Measurements from ENCODE around the gene CDC5L. TPM values are rescaled to one million over a fixed set of nuclear protein-coding genes. Genes with fewer than 3 reads are reported as not detected.

Gene CDC5L
- total RNA-seq, 1 donor from 2014 or later, result 18.2 TPM

- H2AFZ ChIP-seq (ENCODE audit: low read depth, low read length), result no peak overlapping the region
- no peak for FAIRE-seq
- H3K4me3 ChIP-seq (ENCODE audit: insufficient read depth, low read depth, low read length), result no peak overlapping the region
- Mint-ChIP-seq H3K4me3 (ENCODE audit: unreplicated experiment) (no peak overlapping the region), H3K4me1 (ENCODE audit: low read depth, unreplicated experiment) (peaks cover 20% of the 10 kb centered on the region), H3K9me3 (ENCODE audit: unreplicated experiment) (peaks cover 5% of the 10 kb centered on the region), H3K27ac (ENCODE audit: unreplicated experiment) (peak overlapping the region; percentile 34), H3K36me3 (ENCODE audit: low read depth, unreplicated experiment) (peaks cover 4% of the 10 kb centered on the region), H3K27me3 (ENCODE audit: low read depth, unreplicated experiment) (peaks cover 2% of the 10 kb centered on the region)
- H3K4me2 ChIP-seq (ENCODE audit: low read length), result no peak overlapping the region
- no peak for TF ChIP-seq EZH2 (IDR thresholded peaks at IDR 0.05; ENCODE audit: insufficient read depth, low read length)
- no peak for TF ChIP-seq CTCF (IDR thresholded peaks at IDR 0.05; ENCODE audit: insufficient read depth, low read depth, low read length)
- no peaks in the 10 kb centered on the region for H3K79me2 ChIP-seq (ENCODE audit: insufficient read depth, low read length)
- no peaks in the 10 kb centered on the region for H3K9me3 ChIP-seq (ENCODE audit: insufficient read depth, low read depth, low read length)
- H3K27me3 ChIP-seq (ENCODE audit: insufficient read depth, low read length), result no peaks in the 10 kb centered on the region
- DNase-seq (ENCODE audit: low read depth), result no peak
- peak overlapping the region; percentile 88 for H3K27ac ChIP-seq (ENCODE audit: low read depth, low read length)
- H3K9ac ChIP-seq (ENCODE audit: low read length), result peak overlapping the region; percentile 70
- H4K20me1 ChIP-seq (ENCODE audit: insufficient read depth, low read length), result no peaks in the 10 kb centered on the region
- peaks cover 39% of the 10 kb centered on the region for H3K4me1 ChIP-seq (ENCODE audit: insufficient read depth, low read length)
- no peaks in the 10 kb centered on the region for H3K36me3 ChIP-seq (ENCODE audit: insufficient read depth, low read length)
Measured at GRCh38 chr6:44493132-44493531, 105.6 kb downstream of the CDC5L start.

GRCh38 chr6:44493593-44493992, 106.1 kb downstream of the CDC5L start:
- Mint-ChIP-seq H3K27me3 (ENCODE audit: low read depth, unreplicated experiment) (peaks cover 6% of the 10 kb centered on the region), H3K4me1 (ENCODE audit: low read depth, unreplicated experiment) (peaks cover 20% of the 10 kb centered on the region), H3K9me3 (ENCODE audit: unreplicated experiment) (peaks cover 5% of the 10 kb centered on the region), H3K27ac (ENCODE audit: unreplicated experiment) (peak overlapping the region; percentile 34), H3K36me3 (ENCODE audit: low read depth, unreplicated experiment) (peaks cover 4% of the 10 kb centered on the region), H3K4me3 (ENCODE audit: unreplicated experiment) (no peak overlapping the region)
- Histone ChIP-seq H3K27ac (ENCODE audit: low read depth, low read length) (peak overlapping the region; percentile 88), H3K4me3 (ENCODE audit: insufficient read depth, low read depth, low read length) (no peak overlapping the region), H3K9me3 (ENCODE audit: insufficient read depth, low read depth, low read length) (no peaks in the 10 kb centered on the region), H2AFZ (ENCODE audit: low read depth, low read length) (peak overlapping the region; percentile 21), H3K9ac (ENCODE audit: low read length) (peak overlapping the region; percentile 70), H3K36me3 (ENCODE audit: insufficient read depth, low read length) (no peaks in the 10 kb centered on the region), H4K20me1 (ENCODE audit: insufficient read depth, low read length) (no peaks in the 10 kb centered on the region), H3K27me3 (ENCODE audit: insufficient read depth, low read length) (no peaks in the 10 kb centered on the region), H3K4me2 (ENCODE audit: low read length) (peak overlapping the region; percentile 17), H3K4me1 (ENCODE audit: insufficient read depth, low read length) (peaks cover 39% of the 10 kb centered on the region), H3K79me2 (ENCODE audit: insufficient read depth, low read length) (no peaks in the 10 kb centered on the region)
- FAIRE-seq, result no peak
- no peak for TF ChIP-seq CTCF (IDR thresholded peaks at IDR 0.05; ENCODE audit: insufficient read depth, low read depth, low read length)
- TF ChIP-seq EZH2 (IDR thresholded peaks at IDR 0.05; ENCODE audit: insufficient read depth, low read length), result no peak
- DNase-seq (ENCODE audit: low read depth), result no peak

GRCh38 chr6:44494011-44494501, 106.5 kb downstream of the CDC5L start:
- Histone ChIP-seq H3K4me2 (ENCODE audit: low read length) (peak overlapping the region; percentile 17), H3K9ac (ENCODE audit: low read length) (peak overlapping the region; percentile 70), H4K20me1 (ENCODE audit: insufficient read depth, low read length) (no peaks in the 10 kb centered on the region), H3K27ac (ENCODE audit: low read depth, low read length) (peak overlapping the region; percentile 88), H3K9me3 (ENCODE audit: insufficient read depth, low read depth, low read length) (no peaks in the 10 kb centered on the region), H3K4me3 (ENCODE audit: insufficient read depth, low read depth, low read length) (no peak overlapping the region), H2AFZ (ENCODE audit: low read depth, low read length) (peak overlapping the region; percentile 36), H3K36me3 (ENCODE audit: insufficient read depth, low read length) (no peaks in the 10 kb centered on the region), H3K4me1 (ENCODE audit: insufficient read depth, low read length) (peaks cover 39% of the 10 kb centered on the region), H3K27me3 (ENCODE audit: insufficient read depth, low read length) (no peaks in the 10 kb centered on the region), H3K79me2 (ENCODE audit: insufficient read depth, low read length) (no peaks in the 10 kb centered on the region)
- TF ChIP-seq EZH2 (IDR thresholded peaks at IDR 0.05; ENCODE audit: insufficient read depth, low read length), result no peak
- peak; percentile 18 for TF ChIP-seq CTCF (IDR thresholded peaks at IDR 0.05; ENCODE audit: insufficient read depth, low read depth, low read length)
- H3K27ac Mint-ChIP-seq (ENCODE audit: unreplicated experiment), result peak overlapping the region; percentile 58
- peaks cover 4% of the 10 kb centered on the region for H3K36me3 Mint-ChIP-seq (ENCODE audit: low read depth, unreplicated experiment)
- peaks cover 5% of the 10 kb centered on the region for H3K9me3 Mint-ChIP-seq (ENCODE audit: unreplicated experiment)
- FAIRE-seq, result peak; percentile 34
- no peak overlapping the region for H3K4me3 Mint-ChIP-seq (ENCODE audit: unreplicated experiment)
- H3K27me3 Mint-ChIP-seq (ENCODE audit: low read depth, unreplicated experiment), result peaks cover 9% of the 10 kb centered on the region
- peaks cover 19% of the 10 kb centered on the region for H3K4me1 Mint-ChIP-seq (ENCODE audit: low read depth, unreplicated experiment)
- peak; percentile 90 for DNase-seq (ENCODE audit: low read depth)
